Suppressor macrophage treated with lipopolysaccharide for 4 hours (primary cell): ENCODE results near the gene NOS1AP.

Source experiments
- DNase-seq: peaks from one replicate; pipeline ENCODE4 v3.0.0-alpha.2; 2020

The NOS1AP gene

DNA sequence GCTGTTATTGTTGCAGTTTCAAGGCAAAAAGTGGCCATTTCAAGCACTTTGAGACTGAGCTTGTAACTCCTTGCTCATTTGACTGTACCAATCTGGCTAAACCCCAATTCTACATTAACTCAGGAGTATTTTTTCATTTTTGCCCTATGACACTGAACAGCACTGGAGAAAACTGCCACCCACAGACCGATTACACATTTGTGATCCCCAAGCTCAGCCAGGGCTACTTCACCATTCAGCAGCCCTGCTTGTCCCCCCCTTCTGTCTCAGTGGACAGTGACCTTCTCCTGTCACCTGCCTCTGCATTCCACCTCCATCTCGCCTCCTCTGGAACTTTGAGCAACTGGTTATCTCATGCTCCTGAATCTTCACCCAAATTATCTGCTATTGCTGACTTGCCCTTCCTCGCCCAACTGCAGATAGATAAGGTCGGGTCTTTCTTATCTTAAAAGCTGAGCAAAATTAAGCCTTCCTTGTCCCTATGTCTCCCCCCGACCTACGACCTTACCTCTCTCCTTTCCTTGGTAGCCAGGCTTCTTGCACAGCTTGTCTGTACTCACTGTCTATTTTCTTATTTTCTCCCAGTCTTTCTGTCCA, 281.9 kb downstream of the NOS1AP start:
- no peak for DNase-seq

GRCh38 chr1:162351874-162352273, 282.4 kb downstream of the NOS1AP start:
- DNase-seq, result peak; percentile 35

DNA sequence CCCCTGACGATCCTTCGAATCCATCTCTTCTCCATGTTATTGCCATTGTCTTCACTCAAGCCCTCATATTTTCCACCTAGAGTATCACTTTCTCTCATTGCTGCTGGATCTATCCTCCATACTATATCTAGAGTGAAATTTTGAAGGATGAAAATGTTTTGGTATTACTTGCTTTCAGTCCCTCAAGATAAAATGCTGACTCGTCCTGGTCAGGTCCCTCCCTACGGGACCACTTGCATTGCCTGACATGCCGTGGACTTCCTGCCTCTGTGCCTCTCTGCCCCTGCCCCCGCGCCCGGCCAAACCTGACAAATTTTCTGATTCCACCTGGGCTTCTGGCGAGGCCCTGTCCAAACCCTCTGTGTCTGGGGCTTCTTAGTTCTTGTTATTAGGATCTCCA, 283.6 kb downstream of the NOS1AP start:
- DNase-seq, result no peak

DNA sequence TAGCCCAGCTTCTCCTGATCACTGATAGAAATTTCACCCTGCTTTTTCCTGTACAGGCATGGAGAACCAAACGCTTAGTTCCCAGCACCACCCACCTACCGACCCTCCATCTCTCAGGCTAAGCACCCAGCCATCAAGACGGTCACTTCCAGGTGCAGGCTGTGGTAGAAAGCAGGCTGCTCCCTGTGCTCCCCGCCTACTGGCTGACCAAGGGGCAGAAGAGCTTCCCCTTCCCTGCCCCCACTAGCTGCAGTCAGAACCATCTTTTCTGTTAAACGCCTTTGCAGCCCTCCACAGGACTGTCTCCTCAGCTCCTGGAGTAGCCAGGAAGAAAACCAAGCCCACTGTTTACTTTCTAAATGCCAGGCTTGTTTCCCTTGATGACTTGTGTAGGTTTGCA, 284.2 kb downstream of the NOS1AP start:
- no peak for DNase-seq

DNA sequence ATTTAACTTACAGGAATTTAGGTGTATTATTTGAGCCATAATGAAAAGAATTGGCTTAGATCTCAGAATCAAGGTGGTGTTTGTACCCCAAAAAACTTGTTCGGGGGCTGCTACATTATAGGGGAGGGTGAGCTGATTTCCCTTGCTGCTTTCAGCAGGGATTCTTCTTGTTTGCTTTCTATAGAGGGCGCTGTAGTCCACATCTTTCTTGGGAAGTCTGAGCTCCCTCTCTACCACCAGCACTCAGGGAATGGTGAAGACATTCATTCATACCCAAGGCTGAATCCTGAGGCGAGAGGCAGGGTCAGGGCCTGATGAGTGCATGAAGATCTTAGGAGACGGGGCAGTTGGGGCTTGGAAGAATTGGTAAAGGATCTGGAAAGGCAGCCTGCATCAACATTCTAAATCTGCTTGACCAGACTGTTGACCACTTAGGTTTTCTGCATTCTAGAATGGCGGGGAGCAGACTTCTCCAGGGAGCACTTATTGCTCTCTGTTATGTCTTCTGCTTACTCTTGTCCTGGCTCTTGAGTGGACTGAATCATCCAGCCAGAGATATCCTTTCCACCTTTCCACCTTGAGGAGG, 288.3 kb downstream of the NOS1AP start:
- peak; percentile 47 for DNase-seq

DNA sequence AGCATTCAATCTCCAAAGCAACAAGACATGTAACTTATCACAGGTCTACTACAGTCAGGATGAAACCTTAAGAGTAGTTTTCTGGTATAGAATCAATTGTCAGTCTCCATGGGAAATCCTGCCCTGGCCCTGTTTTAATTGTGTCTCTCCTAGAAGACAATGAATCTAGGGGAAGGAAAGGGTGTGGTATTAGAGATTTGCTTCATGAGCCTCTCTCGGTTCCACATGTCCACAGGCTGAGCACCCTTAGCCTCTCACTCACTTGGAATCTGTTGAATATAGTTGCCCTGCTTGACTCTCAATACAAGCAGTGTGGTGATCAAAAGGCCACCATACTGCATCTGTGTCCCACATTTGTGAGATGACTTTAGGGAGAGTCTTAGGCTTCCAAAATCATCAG, 289.4 kb downstream of the NOS1AP start:
- no peak for DNase-seq

- DNase-seq, result no peak
Measured at GRCh38 chr1:162359523-162360236, 290.2 kb downstream of the NOS1AP start.

DNA sequence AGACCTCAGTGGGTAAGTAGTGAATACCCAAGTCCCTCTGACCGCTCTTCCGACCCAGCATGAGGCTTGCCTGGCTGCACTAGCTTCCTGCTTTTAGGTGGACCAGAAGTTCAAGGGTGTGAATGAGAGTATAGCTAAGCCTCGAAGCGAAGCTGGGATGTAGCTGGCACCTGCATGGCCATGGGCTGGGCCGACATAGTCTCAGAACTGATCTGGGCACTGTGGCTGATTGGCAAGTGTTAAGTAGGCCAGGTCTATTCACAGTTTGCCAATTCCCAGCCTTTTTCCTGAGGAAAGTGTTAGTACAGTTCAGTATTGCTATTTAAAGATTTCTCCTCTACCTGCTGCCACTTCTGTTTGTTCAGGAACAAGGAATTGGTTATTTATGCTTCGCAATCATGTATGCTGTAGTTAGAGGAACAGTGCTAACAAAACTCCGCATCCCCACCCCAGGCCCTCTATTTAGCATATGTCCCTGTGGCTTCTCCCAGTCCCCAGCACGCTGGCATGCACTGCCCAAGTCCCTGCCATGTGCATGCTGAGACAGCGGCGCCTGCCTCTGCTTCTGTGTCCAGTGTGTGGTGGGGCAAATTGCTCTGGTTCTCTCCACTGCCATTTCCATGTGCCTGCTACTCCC, 290.9 kb downstream of the NOS1AP start:
- DNase-seq, result no peak

DNA sequence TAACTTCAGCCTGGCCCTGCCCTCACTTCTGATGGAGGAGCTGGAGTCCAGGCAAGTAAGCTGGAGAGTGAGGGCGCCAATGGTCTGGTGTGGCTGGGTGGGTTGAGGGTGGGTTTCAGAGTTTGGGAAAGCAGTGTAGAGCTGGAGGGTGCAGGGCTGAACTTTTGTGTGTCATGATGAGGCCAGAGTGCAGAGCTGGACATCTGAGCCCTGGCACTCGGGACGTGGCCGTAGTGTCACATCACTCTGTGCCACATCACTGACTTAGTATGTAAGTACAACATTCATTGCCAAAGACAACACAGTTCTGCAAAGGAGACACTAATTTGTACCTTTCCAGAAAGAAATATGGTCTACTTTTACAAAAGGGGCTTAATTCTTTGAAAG, 291.4 kb downstream of the NOS1AP start:
- no peak for DNase-seq

GRCh38 chr1:162361349-162361748, 291.9 kb downstream of the NOS1AP start:
- no peak for DNase-seq

DNA sequence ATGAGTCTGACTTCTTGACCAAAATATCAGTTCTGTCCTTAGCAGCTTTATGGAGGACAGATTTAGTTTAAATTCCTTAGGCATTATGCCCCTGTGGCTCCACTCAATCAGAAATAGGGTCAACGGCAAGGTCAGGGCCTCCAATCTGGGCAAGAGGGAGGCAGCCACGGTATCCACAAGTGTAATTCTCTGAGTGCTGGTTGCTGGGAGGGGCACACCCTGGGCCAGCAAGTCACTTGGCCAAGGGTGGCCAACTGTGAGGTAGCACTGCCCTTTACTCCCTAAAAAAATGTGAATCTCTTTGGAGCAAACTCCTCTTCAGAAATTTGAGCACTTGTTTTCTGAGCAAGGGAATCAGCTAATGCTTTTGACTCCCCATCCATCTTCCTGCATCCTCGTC, 294.3 kb downstream of the NOS1AP start:
- no peak for DNase-seq

- no peak for DNase-seq
Measured at GRCh38 chr1:162364498-162364897, 295.0 kb downstream of the NOS1AP start.

GRCh38 chr1:162365284-162366020, 296.0 kb downstream of the NOS1AP start:
- no peak for DNase-seq

DNA sequence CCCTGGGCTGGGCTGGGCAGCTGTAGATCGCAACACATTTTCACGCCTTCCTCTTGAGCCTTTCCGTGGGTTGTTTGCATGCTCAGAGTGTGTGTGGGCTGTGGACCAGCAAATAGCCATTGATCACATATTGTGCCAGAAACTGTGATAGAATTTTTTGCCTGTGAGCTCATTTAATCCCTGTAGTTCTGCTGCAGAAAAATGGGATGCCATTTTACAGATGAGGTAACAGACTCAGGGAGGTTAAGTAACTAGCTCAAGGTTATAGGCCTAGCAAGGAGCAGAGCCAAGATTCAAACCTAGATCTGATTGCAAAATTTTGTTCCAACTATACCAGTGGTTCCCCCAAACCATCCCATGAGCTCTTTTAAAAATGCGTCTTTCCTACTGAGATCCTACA, 296.7 kb downstream of the NOS1AP start:
- DNase-seq, result no peak

- DNase-seq, result no peak
Measured at GRCh38 chr1:162366671-162367070, 297.2 kb downstream of the NOS1AP start.

DNA sequence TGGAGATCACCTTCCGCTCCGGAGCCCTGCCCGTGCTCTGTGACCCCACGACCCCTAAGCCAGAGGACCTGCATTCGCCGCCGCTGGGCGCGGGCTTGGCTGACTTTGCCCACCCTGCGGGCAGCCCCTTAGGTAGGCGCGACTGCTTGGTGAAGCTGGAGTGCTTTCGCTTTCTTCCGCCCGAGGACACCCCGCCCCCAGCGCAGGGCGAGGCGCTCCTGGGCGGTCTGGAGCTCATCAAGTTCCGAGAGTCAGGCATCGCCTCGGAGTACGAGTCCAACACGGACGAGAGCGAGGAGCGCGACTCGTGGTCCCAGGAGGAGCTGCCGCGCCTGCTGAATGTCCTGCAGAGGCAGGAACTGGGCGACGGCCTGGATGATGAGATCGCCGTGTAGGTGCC, 297.6 kb downstream of the NOS1AP start:
- DNase-seq, result no peak

GRCh38 chr1:162367772-162368171, 298.3 kb downstream of the NOS1AP start:
- no peak for DNase-seq

DNA sequence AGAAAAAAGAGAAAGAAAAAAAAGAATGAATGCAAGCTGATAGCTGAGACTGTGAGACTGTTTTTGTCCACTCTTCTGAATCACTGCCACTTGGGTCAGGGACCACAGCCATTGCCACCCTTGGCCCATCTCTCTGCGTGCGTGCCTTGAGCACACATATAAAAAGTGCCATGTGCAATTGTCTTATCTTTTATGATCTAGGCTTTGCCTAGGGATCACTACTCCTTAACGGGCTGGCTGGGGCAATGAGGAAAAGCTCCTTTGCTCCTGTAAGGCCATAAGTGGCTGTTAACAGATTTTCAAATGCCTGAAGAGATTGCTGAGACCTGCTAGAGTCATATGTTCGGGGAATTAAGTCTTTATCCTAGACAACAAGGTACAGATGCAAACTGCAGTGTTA, 299.0 kb downstream of the NOS1AP start:
- no peak for DNase-seq

DNA sequence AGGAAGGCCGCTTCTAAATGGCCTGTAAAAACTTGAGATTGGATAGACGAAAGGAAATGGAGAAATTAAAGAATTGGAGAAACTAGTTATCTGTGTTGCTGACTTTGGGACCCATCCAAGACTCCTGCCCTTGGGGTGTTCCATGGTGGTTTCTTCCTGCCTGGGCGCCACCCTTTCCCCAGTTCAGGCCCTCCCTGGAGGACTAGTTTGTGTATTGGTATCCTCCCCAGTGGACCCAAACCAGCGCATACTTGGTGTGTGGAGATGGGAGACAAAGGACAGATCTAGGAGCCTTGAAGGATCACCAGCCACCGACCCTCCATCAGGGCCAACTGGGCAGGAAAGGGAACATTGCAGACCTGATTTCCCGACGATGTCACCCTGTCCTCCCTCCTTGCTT, 300.1 kb downstream of the NOS1AP start:
- DNase-seq, result no peak

DNA sequence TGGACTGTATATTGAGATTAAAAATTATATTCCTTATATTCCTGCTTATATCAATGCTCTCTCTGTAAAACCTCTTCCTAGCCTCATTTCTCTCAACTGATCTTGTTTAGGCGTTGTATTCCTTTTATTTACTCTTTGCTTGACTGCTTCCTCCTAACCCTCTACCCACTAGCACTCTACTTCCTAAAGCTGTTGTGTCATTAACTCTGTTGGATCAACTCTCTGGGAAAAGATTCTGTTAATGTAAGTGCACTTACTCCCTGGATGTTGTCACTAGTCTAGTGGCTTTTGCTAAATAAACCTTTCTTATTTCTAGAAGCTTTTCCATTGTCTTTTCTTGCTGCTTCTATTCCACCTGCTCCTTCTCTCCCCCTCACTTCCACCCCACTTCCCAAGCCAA, 300.7 kb downstream of the NOS1AP start:
- DNase-seq, result no peak

GRCh38 chr1:162370721-162371120, 301.2 kb downstream of the NOS1AP start:
- DNase-seq, result no peak

GRCh38 chr1:162371611-162372010, 302.1 kb downstream of the NOS1AP start:
- no peak for DNase-seq
